Right ventricle myocardium inferior (tissue), 1 donor: Measurements from ENCODE around the gene VPS11. TPM values are rescaled to one million over a fixed set of nuclear protein-coding genes. Genes with fewer than 3 reads are reported as not detected.

Experiments
- ATAC-seq: fragments of 200-7000 bp; cut with Tn5 transposase; one replicate; pipeline ENCODE4 v1.9.1; 2020; ENCODE audit warnings: mild to moderate bottlenecking, moderate library complexity
- DNase-seq: peaks from one replicate; pipeline ENCODE4 v3.0.0; 2021; ENCODE audit errors: missing footprints
- intact Hi-C: fragments of 100-400 bp; cut with DNase I; formaldehyde crosslinking; loops from one replicate; pipeline ENCODE4 v1.11.0; 2022
- total RNA-seq: library from RNA; stranded (reverse); fragmentation: NEBNext Ultra II Directional; extraction: Animal tissue kit (Norgen Biotek cat#: 25700); gene quantifications from one replicate; pipeline ENCODE4 v1.2.1, GENCODE V29; 2021
- donor health status: DM: no; HTN: yes; CAD: no; lungs with severe emphysema.

VPS11 gene
- total RNA-seq, 1 donor from 2014 or later, result 19.3 TPM

DNA sequence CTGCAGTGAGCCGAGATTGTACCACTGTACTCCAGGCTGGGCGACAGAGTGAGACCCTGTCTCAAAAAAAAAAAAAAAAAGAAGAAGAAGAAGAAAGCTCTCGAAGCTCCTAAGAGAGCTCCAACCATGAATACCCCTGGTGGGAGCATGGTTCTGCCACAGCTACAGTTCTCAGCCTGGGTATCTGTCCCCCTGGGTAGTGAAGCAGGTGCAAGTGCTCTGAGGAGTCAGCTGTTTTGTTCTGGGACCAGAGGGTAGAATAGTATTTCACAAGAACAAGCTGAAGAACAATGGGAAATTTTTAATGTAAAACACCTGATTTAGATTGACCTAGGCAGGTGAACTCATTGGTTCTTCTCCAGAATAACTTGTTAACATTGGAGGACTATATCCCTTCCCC is 6.4 kb upstream of the VPS11 start:
- DNase-seq, result no peak
- no peak for ATAC-seq
- intact Hi-C loops, result no loop called here

GRCh38 chr11:119062779-119063178 is 4.8 kb upstream of the VPS11 start:
- intact Hi-C loops, result no loop called here
- DNase-seq (no peak), ATAC-seq (no peak)

DNA sequence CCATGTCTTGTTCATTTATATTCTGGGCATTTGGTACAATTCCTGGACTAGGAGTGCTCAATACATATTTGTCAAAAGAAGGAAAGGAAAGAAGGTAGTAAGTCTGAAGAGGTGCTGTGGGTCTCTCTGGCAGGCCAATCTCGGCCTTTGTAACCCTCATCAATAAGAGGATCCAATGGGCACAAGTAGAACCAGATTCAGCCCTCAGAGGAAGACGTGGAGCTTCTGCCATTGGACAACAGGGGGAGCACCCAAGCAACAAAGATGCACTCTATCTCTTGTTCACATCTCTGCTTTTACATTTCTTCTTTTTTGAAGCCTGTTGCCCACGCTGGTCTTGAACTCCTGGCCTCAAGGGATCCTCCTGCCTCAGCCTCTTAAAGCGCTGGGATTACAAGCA is 2.2 kb upstream of the VPS11 start:
- DNase-seq (no peak), ATAC-seq (no peak)
- intact Hi-C loops, result no loop called here

- intact Hi-C loops, result no loop called here
- DNase-seq (no peak), ATAC-seq (no peak)
Measured at GRCh38 chr11:119077839-119078238, 10.2 kb downstream of the VPS11 start.

DNA sequence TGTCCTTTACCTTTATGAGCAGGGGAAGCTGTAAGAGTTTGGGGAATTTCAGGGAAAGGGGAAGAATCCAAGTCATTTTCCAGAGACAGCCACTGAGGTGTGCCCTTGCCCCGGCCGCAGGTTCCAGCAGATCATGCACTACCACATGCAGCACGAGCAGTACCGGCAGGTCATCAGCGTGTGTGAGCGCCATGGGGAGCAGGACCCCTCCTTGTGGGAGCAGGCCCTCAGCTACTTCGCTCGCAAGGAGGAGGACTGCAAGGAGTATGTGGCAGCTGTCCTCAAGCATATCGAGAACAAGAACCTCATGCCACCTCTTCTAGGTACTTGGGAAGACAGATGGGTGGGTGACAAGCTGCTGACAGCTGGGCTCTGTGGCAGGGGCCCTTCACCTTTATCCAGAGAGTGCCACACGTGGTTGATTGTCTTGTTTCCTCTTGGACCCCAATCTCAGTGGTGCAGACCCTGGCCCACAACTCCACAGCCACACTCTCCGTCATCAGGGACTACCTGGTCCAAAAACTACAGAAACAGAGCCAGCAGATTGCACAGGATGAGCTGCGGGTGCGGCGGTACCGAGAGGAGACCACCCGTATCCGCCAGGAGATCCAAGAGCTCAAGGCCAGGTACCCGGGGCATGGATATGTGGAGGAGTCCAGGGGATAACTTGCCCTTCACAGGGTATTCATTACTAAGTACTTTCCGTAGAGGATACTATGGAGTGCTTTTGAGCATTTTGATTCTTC is 11.2 kb downstream of the VPS11 start:
- intact Hi-C loops, result no loop called here
- no peak for ATAC-seq
- no peak for DNase-seq

DNA sequence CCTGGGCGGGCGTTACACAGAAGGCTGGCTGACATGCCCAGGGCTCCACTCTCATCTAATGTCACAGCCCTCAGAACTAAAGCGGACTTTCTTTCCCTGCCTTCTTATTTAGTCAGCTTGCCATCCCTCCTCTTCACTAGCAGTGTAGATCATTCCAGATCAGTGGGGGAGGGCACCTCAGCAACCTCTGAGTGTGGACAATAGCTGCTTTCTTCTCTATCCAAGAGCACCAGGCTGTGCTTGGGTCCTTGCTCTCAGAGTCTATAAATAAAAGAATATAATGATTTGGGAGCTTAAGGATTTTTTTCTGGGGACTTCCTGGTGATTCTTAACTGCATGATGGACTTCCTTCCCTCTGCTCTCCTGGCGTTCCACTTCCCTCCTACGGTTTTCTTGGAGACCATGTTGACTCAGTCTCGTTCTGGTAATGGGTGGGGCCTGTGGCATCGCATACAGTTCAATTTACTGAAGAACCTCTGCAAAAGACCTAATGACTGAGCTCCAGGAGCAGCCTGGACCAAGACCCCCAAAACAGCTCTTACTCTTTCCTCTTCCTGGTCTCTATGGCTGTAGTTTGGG is 14.2 kb downstream of the VPS11 start:
- ATAC-seq, result no peak
- DNase-seq, result no peak
- intact Hi-C loops, result no loop called here

GRCh38 chr11:119084663-119085436 is 17.2 kb downstream of the VPS11 start, which contains the start of gene HMBS:
Gene HMBS, plus strand, starts transcription at chr11:119084881. Its CDS starts 153 bp downstream, at chr11:119085034.
- DNase-seq (peak; percentile 97), ATAC-seq (peak; percentile 97)
- intact Hi-C loops, result loop anchor here (2.0 kb wide), 1 partner anchor 18 kb away; the partner anchor contains the start of gene VPS11

DNA sequence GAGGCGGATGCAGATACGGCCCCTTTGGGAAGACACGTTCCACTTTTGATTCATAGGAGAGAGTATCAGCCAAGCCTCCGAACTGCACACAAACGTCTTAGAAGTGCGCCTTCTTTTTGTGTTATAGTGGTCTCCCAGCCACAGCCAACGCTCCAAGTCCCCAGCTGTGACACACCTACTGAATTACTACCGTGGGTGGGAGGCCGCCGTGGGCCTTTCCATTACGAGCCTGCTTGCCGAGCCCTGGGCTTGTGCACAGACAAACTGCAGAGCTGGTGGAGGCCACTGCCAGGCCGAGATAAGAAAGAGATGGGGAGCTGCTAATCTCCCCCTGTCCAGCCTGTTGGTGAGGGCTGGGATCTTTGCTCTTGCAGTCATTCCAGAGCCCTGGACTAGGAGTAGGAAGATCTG is 17.8 kb downstream of the VPS11 start:
- intact Hi-C loops, result loop anchor here (2.0 kb wide), 1 partner anchor 19 kb away; the partner anchor contains the start of gene VPS11
- DNase-seq (peak; percentile 66), ATAC-seq (peak; percentile 2)

DNA sequence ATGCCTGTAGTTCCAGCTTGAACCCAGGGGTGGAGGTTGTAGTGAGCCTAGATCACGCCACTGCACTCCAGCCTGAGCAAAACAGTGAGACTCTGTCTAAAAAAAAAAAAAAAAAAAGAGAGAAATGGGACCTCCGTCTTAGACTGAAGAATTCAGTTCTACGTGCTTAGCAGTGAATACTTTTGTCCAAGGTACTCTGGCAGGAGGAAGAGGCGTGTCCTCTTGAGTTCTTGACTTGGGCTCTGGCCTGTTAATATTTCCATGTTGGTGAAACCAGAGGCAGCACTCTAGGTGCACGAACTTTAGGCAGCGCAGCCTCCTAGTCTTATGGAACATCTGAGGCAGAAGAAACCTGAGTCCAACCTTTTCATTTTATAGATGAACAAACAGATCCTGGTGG is 19.5 kb downstream of the VPS11 start:
- ATAC-seq (no peak), DNase-seq (no peak)
- intact Hi-C loops, result no loop called here

DNA sequence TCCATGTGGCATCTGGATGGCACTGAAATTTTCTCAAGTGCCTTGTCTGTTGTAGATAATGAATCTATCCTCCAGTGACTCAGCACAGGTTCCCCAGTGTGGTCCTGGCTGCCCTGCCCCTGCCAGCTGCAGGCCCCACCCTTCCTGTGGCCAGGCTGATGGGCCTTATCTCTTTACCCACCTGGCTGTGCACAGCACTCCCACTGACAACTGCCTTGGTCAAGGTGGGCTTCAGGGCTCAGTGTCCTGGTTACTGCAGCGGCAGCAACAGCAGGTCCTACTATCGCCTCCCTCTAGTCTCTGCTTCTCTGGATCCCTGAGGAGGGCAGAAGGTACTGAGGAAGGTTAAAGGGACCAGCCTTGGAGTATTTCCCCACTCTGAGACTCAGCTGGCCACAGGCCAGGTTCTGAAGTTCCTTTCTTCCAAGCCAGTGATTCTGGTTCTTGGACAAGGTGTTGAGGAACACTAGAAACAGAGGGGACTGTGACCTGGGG is 20.2 kb downstream of the VPS11 start:
- intact Hi-C loops, result no loop called here
- no peak for ATAC-seq
- no peak for DNase-seq

DNA sequence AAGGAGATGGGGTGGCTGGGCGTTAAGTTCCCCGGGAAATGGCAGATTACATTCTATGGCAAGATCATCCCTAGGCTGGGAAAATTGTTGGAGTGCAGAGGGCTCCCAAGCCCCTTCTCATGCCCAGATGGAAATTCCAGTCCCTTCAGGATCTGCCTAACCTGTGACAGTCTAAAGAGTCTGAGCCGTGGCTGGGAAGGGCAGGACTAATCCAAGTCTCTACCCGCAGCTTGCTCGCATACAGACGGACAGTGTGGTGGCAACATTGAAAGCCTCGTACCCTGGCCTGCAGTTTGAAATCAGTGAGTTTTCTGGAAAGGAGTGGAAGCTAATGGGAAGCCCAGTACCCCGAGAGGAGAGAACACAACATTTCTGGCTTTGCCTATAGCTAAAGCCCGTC is 20.8 kb downstream of the VPS11 start:
- no peak for DNase-seq
- intact Hi-C loops, result no loop called here
- no peak for ATAC-seq

DNA sequence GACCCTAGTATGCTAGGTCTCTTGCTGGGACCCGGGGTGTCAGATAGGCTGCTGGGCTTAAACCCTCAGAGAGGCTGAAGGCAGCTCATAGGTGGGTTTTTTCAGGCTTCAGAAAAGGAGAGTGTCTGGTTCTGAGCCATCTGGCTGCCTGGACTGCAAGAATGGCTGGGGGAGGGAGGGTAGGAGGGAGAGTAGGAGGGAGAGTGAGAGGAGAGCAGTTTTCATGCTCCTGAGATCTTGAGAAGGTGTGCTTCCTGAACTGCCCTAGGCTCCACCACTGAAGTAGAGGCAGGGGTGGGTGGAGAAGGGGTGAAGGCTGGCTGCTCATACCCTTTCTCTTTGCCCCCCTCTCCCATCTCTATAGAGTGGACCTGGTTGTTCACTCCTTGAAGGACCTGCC is 21.7 kb downstream of the VPS11 start:
- DNase-seq (no peak), ATAC-seq (no peak)
- intact Hi-C loops, result no loop called here

DNA sequence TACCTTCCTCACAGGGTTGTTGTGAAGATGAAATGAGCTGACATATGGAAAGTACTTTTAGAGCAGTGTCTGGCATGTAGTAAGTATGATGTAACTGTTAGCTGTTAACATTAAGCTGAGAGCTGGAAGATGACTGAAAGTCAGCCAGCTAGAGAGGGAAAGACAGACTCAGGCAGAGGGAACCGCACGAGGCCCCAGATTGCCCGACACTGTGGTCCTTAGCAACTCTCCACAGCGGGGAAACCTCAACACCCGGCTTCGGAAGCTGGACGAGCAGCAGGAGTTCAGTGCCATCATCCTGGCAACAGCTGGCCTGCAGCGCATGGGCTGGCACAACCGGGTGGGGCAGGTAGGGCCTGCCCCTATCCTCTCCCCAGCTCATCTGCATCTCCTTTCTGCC is 23.6 kb downstream of the VPS11 start:
- intact Hi-C loops, result no loop called here
- ATAC-seq (no peak), DNase-seq (no peak)

DNA sequence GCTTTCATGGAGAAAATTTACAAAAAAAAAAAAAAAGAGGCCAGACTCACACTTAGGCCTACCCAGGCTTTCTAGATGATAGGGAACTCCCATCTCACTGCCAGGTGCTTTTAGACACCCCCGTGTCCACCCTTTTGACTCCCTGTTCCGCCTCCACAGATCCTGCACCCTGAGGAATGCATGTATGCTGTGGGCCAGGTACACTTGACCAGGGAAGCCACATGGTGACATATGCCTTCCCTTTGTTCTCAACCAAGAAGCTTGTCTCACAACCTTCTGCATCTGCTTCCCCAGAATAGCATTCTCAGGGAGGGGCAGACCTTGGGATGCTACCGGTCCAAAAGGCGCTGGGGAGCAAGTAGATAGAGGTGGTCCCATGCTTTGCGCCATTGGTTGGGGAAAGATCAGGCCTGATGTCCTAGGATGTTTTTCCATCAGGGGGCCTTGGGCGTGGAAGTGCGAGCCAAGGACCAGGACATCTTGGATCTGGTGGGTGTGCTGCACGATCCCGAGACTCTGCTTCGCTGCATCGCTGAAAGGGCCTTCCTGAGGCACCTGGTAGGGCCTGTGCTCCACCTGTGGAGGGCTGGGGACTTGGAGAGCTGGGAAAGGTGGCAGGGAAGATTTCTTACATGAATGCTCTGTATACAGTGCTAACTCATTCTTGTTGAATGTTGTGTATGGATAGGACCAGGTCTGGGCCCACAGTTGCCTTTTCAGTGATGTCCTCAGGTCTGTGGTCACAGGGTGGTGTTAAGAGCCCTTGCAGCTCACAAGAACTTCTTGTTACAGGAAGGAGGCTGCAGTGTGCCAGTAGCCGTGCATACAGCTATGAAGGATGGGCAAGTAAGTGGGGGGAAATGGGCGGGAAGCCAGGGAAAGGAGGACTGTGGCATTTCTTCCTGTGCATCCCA is 24.6 kb downstream of the VPS11 start:
- intact Hi-C loops, result no loop called here
- ATAC-seq (no peak), DNase-seq (no peak)

DNA sequence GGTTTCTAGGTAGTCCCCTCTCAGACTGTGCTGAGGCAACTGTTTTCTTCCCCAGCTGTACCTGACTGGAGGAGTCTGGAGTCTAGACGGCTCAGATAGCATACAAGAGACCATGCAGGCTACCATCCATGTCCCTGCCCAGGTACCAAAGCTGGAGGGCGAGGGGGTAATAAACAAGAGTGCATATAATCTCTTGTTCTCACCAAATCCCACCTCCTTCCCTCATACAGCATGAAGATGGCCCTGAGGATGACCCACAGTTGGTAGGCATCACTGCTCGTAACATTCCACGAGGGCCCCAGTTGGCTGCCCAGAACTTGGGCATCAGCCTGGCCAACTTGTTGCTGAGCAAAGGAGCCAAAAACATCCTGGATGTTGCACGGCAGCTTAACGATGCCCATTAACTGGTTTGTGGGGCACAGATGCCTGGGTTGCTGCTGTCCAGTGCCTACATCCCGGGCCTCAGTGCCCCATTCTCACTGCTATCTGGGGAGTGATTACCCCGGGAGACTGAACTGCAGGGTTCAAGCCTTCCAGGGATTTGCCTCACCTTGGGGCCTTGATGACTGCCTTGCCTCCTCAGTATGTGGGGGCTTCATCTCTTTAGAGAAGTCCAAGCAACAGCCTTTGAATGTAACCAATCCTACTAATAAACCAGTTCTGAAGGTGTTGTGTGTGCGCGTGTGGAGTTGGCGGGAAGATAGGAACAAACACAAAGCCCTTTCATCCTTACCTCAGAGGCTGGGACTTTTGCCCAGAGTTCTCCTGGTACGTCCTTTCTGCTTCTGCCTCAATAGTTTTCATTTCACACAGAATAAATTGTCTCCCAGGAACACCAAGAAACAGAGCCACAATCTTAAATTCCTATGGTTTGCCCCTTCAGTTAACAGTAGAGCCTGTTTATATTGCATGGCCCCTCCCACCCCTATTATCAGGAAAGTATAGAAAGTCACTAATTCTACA is 25.5 kb downstream of the VPS11 start:
- intact Hi-C loops, result no loop called here
- no peak for ATAC-seq
- DNase-seq, result no peak

GRCh38 chr11:119093942-119094815 is 26.6 kb downstream of the VPS11 start:
- intact Hi-C loops, result no loop called here
- peak; percentile 17 for ATAC-seq
- DNase-seq, result peak; percentile 73

DNA sequence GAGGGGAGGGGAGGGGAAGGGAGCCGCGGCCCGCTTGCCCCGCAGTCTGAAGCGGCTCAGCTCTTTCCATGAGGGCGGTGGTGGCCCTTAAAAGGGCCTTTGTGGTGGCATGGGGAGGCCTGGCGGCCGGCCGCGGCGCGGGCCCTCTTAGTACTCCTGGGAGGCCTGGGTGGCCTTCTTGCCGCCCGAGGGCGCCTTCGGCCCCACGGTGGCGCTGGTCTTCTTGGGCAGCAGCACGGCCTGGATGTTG is 27.1 kb downstream of the VPS11 start:
- peak; percentile 85 for ATAC-seq
- intact Hi-C loops, result no loop called here

More for the DNA sequence above, 27.1 kb downstream of the VPS11 start:
- DNase-seq, result peak; percentile 93
